ENCODE results near the gene AP1G2.

AP1G2 gene

DNA sequence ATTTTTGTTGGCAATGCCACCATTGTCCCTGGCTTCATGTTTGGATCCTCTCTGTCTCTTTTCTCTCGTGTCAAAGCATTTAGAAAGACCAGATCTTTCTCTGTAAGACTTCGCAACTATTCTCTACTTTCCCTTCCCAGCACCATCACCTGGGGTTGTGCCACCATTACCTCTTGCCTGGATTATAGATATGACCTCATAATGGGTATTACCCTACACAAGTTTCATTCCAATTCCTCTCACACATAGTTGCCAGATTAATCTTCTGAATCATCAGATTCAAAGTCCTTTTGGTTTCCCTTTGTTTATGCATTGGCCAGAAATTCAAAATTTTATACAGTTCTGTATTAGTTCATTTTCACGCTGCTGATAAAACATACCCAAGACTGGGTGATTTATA is 41.4 kb upstream of the AP1G2 start:
- Histone ChIP-seq H3K27me3 (ENCODE audit: control insufficient read depth, insufficient read depth, low read length) (no peaks in the 10 kb centered on the region), H3K4me1 (no peaks in the 10 kb centered on the region), H3K27ac (no peak overlapping the region), H3K4me3 (ENCODE audit: low read depth, low read length) (no peak overlapping the region), H3K4me2 (ENCODE audit: low read length) (no peak overlapping the region), H2AFZ (no peak overlapping the region), H3K79me2 (no peaks in the 10 kb centered on the region), H3K9me3 (ENCODE audit: control insufficient read depth, low read length) (no peaks in the 10 kb centered on the region), H3K36me3 (ENCODE audit: control insufficient read depth, insufficient read depth, low read length) (no peaks in the 10 kb centered on the region), H3K9ac (no peak overlapping the region)
- TF ChIP-seq, protein P1, sequence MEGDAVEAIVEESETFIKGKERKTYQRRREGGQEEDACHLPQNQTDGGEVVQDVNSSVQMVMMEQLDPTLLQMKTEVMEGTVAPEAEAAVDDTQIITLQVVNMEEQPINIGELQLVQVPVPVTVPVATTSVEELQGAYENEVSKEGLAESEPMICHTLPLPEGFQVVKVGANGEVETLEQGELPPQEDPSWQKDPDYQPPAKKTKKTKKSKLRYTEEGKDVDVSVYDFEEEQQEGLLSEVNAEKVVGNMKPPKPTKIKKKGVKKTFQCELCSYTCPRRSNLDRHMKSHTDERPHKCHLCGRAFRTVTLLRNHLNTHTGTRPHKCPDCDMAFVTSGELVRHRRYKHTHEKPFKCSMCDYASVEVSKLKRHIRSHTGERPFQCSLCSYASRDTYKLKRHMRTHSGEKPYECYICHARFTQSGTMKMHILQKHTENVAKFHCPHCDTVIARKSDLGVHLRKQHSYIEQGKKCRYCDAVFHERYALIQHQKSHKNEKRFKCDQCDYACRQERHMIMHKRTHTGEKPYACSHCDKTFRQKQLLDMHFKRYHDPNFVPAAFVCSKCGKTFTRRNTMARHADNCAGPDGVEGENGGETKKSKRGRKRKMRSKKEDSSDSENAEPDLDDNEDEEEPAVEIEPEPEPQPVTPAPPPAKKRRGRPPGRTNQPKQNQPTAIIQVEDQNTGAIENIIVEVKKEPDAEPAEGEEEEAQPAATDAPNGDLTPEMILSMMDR (IDR thresholded peaks at IDR 0.05), result no peak

DNA sequence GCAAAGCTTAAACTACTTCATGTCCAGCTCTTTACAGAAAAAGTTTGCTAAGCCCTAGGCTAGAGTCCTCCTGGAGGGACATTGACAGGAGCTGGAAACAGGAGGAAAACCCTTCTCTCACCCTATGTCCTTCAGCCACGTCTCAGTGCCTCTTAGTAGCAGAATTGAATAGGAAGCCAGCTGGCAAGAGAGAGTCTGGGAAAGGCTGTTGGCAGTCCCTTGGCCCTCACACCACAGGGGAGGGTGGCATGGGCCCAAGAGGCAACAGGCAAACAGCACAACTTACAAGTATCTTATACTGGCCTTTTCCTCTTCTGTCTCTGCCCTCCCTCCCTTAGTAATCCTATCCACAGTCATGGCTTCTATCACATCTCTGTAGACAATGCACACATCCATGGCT is 40.9 kb upstream of the AP1G2 start:
- no peak overlapping the region for H3K9ac ChIP-seq
- no peak overlapping the region for H3K4me3 ChIP-seq (ENCODE audit: low read depth, low read length)
- no peak overlapping the region for H2AFZ ChIP-seq
- no peak overlapping the region for H3K4me2 ChIP-seq (ENCODE audit: low read length)
- no peaks in the 10 kb centered on the region for H3K4me1 ChIP-seq
- H3K27me3 ChIP-seq (ENCODE audit: control insufficient read depth, insufficient read depth, low read length), result no peaks in the 10 kb centered on the region
- H3K27ac ChIP-seq, result no peak overlapping the region
- H3K79me2 ChIP-seq, result no peaks in the 10 kb centered on the region
- TF ChIP-seq, protein P1 (IDR thresholded peaks at IDR 0.05), result no peak
- no peaks in the 10 kb centered on the region for H3K9me3 ChIP-seq (ENCODE audit: control insufficient read depth, low read length)
- no peaks in the 10 kb centered on the region for H3K36me3 ChIP-seq (ENCODE audit: control insufficient read depth, insufficient read depth, low read length)

DNA sequence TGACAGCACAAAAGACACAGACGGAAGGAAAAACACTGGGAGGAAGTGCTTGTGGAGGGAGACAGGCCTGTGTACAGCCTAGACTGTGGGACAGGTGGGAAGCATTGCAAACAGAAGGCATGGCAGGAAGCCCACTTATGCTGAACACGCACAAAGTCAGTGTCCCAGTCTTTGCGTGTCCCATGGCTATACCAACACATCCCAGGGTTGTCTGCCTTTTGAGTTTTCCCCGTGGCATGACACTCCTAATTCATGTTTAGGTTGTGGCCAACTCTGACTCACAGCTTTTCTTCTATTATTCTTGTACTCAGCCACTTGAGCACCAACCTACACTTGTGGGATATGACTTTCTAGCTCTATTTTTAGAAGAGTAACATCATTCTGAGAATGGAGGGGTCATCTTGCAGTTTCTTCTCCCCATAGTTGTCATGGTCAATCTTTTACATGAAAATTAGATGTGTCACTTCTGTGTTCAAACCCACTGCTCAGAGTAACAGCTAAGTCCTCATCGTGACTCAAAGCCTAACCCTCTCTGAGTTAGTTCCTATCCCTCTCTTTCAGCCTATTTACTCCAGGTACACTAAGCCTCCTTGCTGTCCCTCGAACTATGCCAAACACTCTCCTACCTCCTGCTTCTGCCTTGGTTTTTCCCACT is 38.5 kb upstream of the AP1G2 start:
- no peak overlapping the region for H3K4me3 ChIP-seq (ENCODE audit: low read depth, low read length)
- H3K36me3 ChIP-seq (ENCODE audit: control insufficient read depth, insufficient read depth, low read length), result no peaks in the 10 kb centered on the region
- H3K4me1 ChIP-seq, result no peaks in the 10 kb centered on the region
- TF ChIP-seq, protein P1 (IDR thresholded peaks at IDR 0.05), result no peak
- no peaks in the 10 kb centered on the region for H3K9me3 ChIP-seq (ENCODE audit: control insufficient read depth, low read length)
- no peaks in the 10 kb centered on the region for H3K79me2 ChIP-seq
- no peak overlapping the region for H3K27ac ChIP-seq
- no peak overlapping the region for H2AFZ ChIP-seq
- no peaks in the 10 kb centered on the region for H3K27me3 ChIP-seq (ENCODE audit: control insufficient read depth, insufficient read depth, low read length)
- H3K9ac ChIP-seq, result no peak overlapping the region
- H3K4me2 ChIP-seq (ENCODE audit: low read length), result no peak overlapping the region

DNA sequence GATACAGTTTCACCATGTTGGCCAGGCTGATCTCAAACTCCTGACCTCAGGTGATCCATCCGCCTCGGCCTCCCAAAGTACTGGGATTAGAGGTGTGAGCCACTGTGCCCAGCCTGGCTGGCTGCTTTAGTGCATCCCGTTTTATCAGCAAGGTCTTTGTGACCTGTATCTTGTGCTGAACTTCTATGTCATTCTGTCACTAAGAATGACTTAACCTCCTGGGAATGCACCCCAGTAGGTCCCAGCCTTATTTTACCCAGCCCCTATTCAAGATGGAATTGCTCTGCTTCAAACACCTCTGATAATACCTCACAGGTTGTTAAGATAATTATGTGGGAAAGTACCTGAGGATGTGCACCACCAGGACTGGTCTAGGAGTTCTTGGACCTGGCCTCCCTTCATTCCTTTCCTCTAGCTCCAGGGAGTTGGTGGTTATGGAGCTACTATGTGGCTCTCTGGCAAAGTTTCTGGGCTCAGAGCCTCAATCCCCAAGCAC is 37.1 kb upstream of the AP1G2 start:
- H3K79me2 ChIP-seq, result no peaks in the 10 kb centered on the region
- H3K27ac ChIP-seq, result no peak overlapping the region
- no peak overlapping the region for H2AFZ ChIP-seq
- TF ChIP-seq, protein P1 (IDR thresholded peaks at IDR 0.05), result no peak
- no peaks in the 10 kb centered on the region for H3K4me1 ChIP-seq
- no peak overlapping the region for H3K4me2 ChIP-seq (ENCODE audit: low read length)
- H3K36me3 ChIP-seq (ENCODE audit: control insufficient read depth, insufficient read depth, low read length), result no peaks in the 10 kb centered on the region
- no peaks in the 10 kb centered on the region for H3K27me3 ChIP-seq (ENCODE audit: control insufficient read depth, insufficient read depth, low read length)
- no peak overlapping the region for H3K4me3 ChIP-seq (ENCODE audit: low read depth, low read length)
- no peaks in the 10 kb centered on the region for H3K9me3 ChIP-seq (ENCODE audit: control insufficient read depth, low read length)
- no peak overlapping the region for H3K9ac ChIP-seq

DNA sequence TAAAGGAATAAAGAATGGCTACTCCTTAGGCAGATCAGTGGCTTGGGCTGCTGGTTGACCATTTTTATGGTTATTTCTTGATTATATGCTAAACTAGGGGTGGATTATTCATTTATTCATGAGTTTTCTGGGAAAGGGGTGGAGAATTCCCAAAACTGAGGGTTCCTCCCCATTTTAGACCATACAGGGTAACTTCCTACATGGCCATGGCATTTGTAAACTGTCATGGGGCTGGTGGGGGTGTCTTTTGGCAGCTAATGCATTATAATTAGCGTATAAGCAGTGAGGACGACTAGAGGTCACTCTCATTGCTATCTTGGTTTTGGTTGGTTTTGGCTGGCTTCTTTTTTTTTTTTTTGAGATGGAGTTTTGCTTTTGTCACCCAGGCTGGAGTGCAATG is 36.6 kb upstream of the AP1G2 start:
- TF ChIP-seq, protein P1 (IDR thresholded peaks at IDR 0.05), result no peak
- Histone ChIP-seq H3K36me3 (ENCODE audit: control insufficient read depth, insufficient read depth, low read length) (no peaks in the 10 kb centered on the region), H3K4me3 (ENCODE audit: low read depth, low read length) (no peak overlapping the region), H3K4me1 (no peaks in the 10 kb centered on the region), H3K9ac (no peak overlapping the region), H3K27me3 (ENCODE audit: control insufficient read depth, insufficient read depth, low read length) (no peaks in the 10 kb centered on the region), H3K4me2 (ENCODE audit: low read length) (no peak overlapping the region), H3K79me2 (no peaks in the 10 kb centered on the region), H2AFZ (no peak overlapping the region), H3K9me3 (ENCODE audit: control insufficient read depth, low read length) (no peaks in the 10 kb centered on the region), H3K27ac (no peak overlapping the region)
